Ishikawa (cell line): ENCODE measurements around the gene IQSEC3.

ENCODE experiments used
- RAD21 ChIP-seq: IDR thresholded peaks from 2 replicates; pipeline ENCODE4 v1.6.1; 2012; ENCODE audit warnings: low read depth
- TAF1 ChIP-seq: IDR thresholded peaks from 2 replicates; pipeline ENCODE4 v1.6.1; 2012; ENCODE audit warnings: low read depth, mild to moderate bottlenecking
- TF ChIP-seq, protein P1 (sequence below): IDR thresholded peaks from 2 replicates; pipeline ENCODE4 v1.6.1; 2012

DNA sequence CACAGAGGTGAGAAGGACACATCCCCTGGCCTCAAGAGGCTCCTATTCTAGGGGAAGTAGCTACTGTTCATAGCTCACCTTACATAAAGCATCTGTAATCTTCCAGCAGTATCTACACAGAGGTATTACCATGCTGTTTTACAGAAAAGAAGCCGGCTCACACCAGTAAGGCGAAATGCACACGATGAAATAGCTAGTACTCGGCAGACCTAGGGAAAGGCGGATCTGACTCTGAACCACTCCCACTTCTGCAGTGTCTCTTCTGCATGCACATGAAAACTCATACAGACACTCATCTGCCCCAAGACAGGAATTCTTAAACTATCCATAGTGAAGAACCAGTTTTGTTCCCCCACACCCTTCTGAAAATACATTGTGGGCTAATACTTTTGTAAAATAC, 73.6 kb downstream of the IQSEC3 start:
- TF ChIP-seq, protein P1, sequence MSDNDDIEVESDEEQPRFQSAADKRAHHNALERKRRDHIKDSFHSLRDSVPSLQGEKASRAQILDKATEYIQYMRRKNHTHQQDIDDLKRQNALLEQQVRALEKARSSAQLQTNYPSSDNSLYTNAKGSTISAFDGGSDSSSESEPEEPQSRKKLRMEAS: no peak
- TF ChIP-seq TAF1 (no peak), RAD21 (no peak)
